Left hindlimb (tissue), 1 donor: ENCODE measurements around the gene OR1I1.
"Not testable (repeated sequence)": the region's sequence is repeated elsewhere in the genome, so short reads cannot be mapped to it uniquely, and the experiment has no call there.

ENCODE experiments used
- DNase-seq: peaks from one replicate; pipeline ENCODE4 v3.0.0-alpha.2; 2018

The OR1I1 gene

GRCh38 chr19:15081911-15082310, at the start of gene OR1I1:
Gene OR1I1, plus strand, starts transcription at chr19:15082211. Its CDS starts 4,855 bp downstream, at chr19:15087066.
- no peak for DNase-seq

- DNase-seq: no peak
These were observed 46.2 kb upstream of the OR1I1 start for GRCh38 chr19:15035795-15036311.

GRCh38 chr19:15037586-15037985, 44.4 kb upstream of the OR1I1 start:
- DNase-seq: peak; percentile 34

DNA sequence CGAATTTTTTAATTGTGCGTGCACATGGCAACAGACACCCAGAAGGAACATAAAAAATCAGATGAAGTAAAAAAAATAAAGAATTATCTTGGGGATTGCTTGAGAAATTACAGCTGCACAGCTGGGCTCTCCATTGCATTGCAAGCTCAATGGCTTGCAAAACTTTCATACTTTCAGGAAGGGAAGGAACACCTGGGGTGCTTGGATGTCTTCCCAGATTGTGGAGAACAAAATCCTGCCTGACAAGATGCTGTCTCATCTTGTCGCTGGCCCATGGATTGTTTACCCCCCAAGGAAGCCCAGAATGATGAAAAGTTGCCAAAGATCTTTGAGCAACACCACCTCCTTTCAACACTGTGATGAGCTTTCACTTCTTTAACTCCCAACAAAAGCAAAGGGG, 43.7 kb upstream of the OR1I1 start:
- peak; percentile 72 for DNase-seq

DNA sequence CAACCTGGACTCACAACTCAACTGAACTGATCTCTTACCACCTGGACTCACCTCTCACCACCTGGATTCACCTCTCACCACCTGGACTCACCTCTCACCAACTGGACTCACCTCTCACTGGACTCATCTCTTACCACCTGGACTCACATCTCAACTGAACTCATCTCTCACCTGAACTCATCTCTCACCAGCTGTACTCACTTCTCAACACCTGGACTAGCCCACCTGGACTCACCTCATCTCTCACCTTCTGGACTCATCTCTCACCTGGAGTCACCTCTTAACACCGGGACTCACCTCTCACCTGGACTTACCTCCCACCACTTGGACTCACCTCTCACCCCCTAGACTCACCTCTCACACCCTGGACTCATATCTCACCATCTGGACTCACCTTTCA, 40.0 kb upstream of the OR1I1 start:
- no peak for DNase-seq

- DNase-seq: no peak
These were observed 39.2 kb upstream of the OR1I1 start for GRCh38 chr19:15042826-15043225.

DNA sequence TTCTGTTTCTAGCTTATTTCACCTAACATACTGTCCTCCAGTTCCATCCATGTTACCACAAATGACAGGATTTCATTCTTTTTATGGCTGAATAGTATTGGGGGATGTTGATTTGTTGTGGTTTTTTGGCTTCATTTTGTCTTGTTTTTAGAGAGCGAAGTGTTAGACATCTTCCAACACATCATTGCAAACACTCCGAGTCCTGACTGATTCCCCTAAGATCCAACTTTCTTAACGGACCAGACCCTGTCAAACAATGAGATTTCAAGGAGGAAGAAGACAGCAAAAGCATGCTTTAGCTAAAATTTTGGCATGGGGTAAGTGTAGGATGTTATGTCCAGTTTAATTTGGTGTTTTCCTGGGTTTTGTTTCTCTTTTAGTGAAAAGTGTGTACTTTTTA, 36.5 kb upstream of the OR1I1 start:
- DNase-seq: no peak

- no peak for DNase-seq
These were observed 34.3 kb upstream of the OR1I1 start for GRCh38 chr19:15047680-15048079.

- no peak for DNase-seq
These were observed 33.9 kb upstream of the OR1I1 start for GRCh38 chr19:15048128-15048527.

- DNase-seq: no peak
These were observed 33.0 kb upstream of the OR1I1 start, which contains the start of gene CASP14 for GRCh38 chr19:15048885-15049541. Gene CASP14, plus strand, starts transcription at chr19:15049480. Its CDS starts 2,772 bp downstream, at chr19:15052252.

- DNase-seq: no peak
These were observed 31.4 kb upstream of the OR1I1 start for GRCh38 chr19:15050639-15051038.

DNA sequence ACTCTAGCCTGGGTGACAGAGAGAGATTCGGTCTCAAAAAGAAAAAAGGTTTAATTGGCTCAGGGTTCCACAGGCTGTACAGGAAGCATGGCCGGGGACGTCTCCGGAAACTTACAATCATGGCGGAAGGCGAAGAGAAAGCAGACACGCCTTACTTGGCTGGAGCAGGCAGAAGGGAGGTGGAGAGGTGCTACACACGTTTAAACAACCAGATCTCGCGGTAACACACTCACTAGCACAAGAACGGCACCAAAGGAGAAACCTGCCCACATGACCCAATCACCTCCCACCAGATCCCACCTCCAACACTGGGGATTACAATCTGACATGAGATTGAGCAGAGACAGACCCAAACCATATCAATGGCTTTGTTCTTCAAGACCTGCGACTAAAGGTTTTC, 20.0 kb upstream of the OR1I1 start:
- no peak for DNase-seq

DNA sequence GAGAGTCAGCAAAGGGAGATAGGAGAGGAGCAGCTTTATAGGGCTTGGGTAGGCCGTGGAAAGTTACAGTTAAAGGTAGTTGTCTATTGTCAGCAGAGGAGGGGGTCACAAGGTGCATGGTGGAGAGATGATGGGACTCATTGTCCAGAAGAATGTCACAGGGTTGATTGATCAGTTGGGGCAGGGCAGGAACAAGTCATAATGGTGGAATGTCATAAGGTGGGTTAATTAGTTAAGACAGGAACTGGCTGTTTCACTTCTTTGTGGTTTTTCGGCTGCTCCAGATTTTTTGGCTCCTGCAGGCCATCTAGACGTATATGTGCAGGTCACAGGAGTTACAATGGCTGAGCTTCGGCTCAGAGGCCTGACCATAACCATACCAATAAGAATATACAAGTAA, 11.6 kb upstream of the OR1I1 start:
- not testable (repeated sequence) for DNase-seq

- no peak for DNase-seq
These were observed 8.9 kb upstream of the OR1I1 start for GRCh38 chr19:15072930-15073647.

DNA sequence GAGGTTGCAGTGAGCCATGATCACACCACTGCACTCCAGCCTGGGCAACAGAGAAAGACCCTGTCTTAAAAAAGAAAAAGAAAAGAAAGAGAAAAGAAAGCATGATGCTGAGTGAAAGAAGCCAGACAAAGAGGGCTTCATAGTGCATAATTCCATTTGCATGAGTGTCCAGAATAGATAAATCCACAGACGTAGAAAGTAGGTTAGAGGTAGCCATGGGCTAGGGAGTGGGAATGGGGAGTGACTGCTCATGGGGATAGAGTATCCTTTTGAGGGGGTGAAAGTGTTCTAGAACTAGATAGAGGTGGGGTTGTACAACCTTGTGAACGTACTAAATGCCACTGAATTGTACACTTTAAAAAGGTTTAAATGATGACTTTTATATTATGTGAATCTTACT, 7.6 kb upstream of the OR1I1 start:
- no peak for DNase-seq

GRCh38 chr19:15075806-15076205, 6.2 kb upstream of the OR1I1 start:
- no peak for DNase-seq

GRCh38 chr19:15080002-15080401, 2.0 kb upstream of the OR1I1 start:
- DNase-seq: not testable (repeated sequence)

DNA sequence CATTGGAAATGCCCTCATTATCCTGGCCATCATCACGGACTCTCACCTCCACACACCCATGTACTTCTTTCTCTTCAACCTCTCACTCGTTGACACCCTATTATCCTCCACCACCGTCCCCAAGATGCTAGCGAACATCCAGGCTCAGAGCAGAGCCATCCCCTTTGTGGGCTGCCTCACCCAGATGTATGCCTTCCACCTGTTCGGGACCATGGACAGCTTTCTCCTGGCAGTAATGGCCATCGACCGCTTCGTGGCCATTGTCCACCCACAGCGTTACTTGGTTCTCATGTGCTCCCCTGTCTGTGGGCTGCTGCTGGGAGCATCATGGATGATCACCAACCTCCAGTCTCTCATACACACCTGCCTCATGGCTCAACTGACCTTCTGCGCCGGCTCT, 5.2 kb downstream of the OR1I1 start:
- DNase-seq: no peak

DNA sequence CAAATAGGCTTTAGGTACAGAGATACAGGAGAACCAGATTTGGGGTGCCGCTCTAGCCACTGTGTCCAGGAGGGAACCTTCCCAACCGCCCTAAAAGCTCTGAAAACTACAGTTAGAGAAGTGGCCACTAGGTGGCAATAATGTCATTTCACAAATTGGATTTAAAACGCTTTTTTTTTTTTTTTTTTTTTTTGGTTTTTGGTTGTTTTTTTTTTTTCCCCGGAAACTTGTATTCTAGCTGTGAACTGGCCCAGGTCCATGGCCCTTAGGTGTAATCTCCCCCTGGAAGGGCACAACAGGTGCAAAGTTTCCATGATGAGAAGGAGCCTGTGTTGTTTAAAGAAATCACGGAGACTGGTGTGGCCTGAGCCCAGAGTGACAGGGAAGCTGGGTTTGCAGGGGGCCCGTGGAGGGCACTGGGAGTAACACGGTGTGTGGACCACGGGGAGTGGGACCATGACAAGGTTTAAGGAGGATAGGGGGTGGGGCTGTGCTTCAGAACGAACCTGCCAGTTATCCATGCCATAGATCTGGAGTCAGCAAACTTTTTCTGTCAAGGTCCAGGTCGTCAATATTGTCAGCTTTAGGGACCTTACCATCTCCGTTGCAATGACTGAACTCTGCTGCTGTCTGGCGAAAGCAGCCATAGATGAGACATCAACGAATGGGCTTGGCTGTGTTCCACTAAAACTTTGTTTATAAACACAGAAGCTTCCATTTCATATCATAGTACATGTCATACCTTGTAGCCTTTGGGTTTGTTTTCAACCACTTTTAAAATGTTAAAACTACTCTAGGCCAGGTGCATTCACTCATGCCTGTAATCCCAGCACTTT, 10.1 kb downstream of the OR1I1 start:
- DNase-seq: no peak

- DNase-seq: no peak
These were observed 11.0 kb downstream of the OR1I1 start for GRCh38 chr19:15093001-15093400.

- DNase-seq: no peak
These were observed 14.2 kb downstream of the OR1I1 start for GRCh38 chr19:15096223-15096622.

- DNase-seq: not testable (repeated sequence)
These were observed 16.0 kb downstream of the OR1I1 start for GRCh38 chr19:15097980-15098379.

- no peak for DNase-seq
These were observed 16.4 kb downstream of the OR1I1 start for GRCh38 chr19:15098460-15098859.
